ENCODE results near the gene NKX1-2. TPM values are rescaled to one million over a fixed set of nuclear protein-coding genes. Genes with fewer than 3 reads are reported as not detected.
A peak's percentile ranks its signal among the peaks of the same experiment; 100 is the strongest.

The NKX1-2 gene
- total RNA-seq, 1 donor from 2014 or later = 0.16 TPM

- no peak for ATAC-seq
These were observed 24.8 kb upstream of the NKX1-2 start for GRCh38 chr10:124474514-124475070.

GRCh38 chr10:124473070-124473469 is 23.2 kb upstream of the NKX1-2 start:
- ATAC-seq = no peak

GRCh38 chr10:124472071-124472470 is 22.2 kb upstream of the NKX1-2 start:
- no peak for ATAC-seq

- no peak for ATAC-seq
These were observed 21.0 kb upstream of the NKX1-2 start for GRCh38 chr10:124470544-124471434.

- peak; percentile 21 for ATAC-seq
These were observed 20.2 kb upstream of the NKX1-2 start for GRCh38 chr10:124469956-124470484.

- no peak for ATAC-seq
These were observed 18.8 kb upstream of the NKX1-2 start for GRCh38 chr10:124468624-124469023.

- no peak for ATAC-seq
These were observed 17.3 kb upstream of the NKX1-2 start for GRCh38 chr10:124467165-124467564.

GRCh38 chr10:124465777-124466488 is 16.1 kb upstream of the NKX1-2 start:
- no peak for ATAC-seq

- no peak for ATAC-seq
These were observed 15.4 kb upstream of the NKX1-2 start for GRCh38 chr10:124465003-124465776.

- no peak for ATAC-seq
These were observed 14.5 kb upstream of the NKX1-2 start for GRCh38 chr10:124464028-124464965.

GRCh38 chr10:124462348-124462695 is 12.5 kb upstream of the NKX1-2 start:
- ATAC-seq = no peak

GRCh38 chr10:124461642-124462347 is 12.0 kb upstream of the NKX1-2 start, which contains the start of gene LHPP:
Gene LHPP, plus strand, starts transcription at chr10:124461823. Its CDS starts 40 bp downstream, at chr10:124461863.
- ATAC-seq = peak; percentile 94

GRCh38 chr10:124460144-124460543 is 10.3 kb upstream of the NKX1-2 start:
- no peak for ATAC-seq

- no peak for ATAC-seq
These were observed 9.6 kb upstream of the NKX1-2 start for GRCh38 chr10:124459395-124459794.

GRCh38 chr10:124458889-124459288 is 9.1 kb upstream of the NKX1-2 start:
- no peak for ATAC-seq

GRCh38 chr10:124458473-124458872 is 8.6 kb upstream of the NKX1-2 start:
- ATAC-seq = no peak

GRCh38 chr10:124455441-124455840 is 5.6 kb upstream of the NKX1-2 start:
- ATAC-seq = no peak

GRCh38 chr10:124453960-124454610 is 4.2 kb upstream of the NKX1-2 start:
- ATAC-seq = no peak

- no peak for ATAC-seq
These were observed 1.4 kb upstream of the NKX1-2 start for GRCh38 chr10:124451276-124451675.

GRCh38 chr10:124450783-124451057 is 885 bp upstream of the NKX1-2 start:
- ATAC-seq = no peak

Data from esophagus mucosa (tissue), 1 donor.